ENCODE measurements around the gene JAKMIP1. TPM values are rescaled to one million over a fixed set of nuclear protein-coding genes. Genes with fewer than 3 reads are reported as not detected.
A peak's percentile ranks its signal among the peaks of the same experiment; 100 is the strongest.

Gene JAKMIP1
- total and polyA plus RNA-seq, 2 of the 13 experiments (the other 11 are each of a cell fraction or from before 2014, with no cell fraction given), result not detected

- Histone ChIP-seq H3K27me3 (ENCODE audit: control insufficient read depth in 1 of 2, insufficient read depth in 2 of 2, low read length in 2 of 2) (peaks cover 0 to 1% of the 10 kb centered on the region in 2 experiments; a peak in 1 of 5 replicates), H3K4me2 (ENCODE audit: low read depth, low read length) (no peak overlapping the region), H3K9ac (ENCODE audit: insufficient read depth, low read depth, low read length) (no peak overlapping the region), H2AFZ (ENCODE audit: low read length) (no peak overlapping the region), H3K9me3 (ENCODE audit: low read length) (no peaks in the 10 kb centered on the region), H3K4me3 (replicated peaks in 1 of 3; ENCODE audit: insufficient read depth in 1 of 3, low read depth in 2 of 3, low read length in 3 of 3) (no peak overlapping the region), H3K36me3 (replicated peaks in 1 of 2; ENCODE audit: control insufficient read depth in 1 of 2, insufficient read depth in 2 of 2, low read length in 2 of 2) (no peaks in the 10 kb centered on the region), H3K4me1 (ENCODE audit: insufficient read depth, low read length) (no peaks in the 10 kb centered on the region), H4K20me1 (ENCODE audit: insufficient read depth, low read length) (no peaks in the 10 kb centered on the region), H3K27ac (ENCODE audit: extremely low read length, insufficient read depth, low read length) (no peak overlapping the region), H3K79me2 (ENCODE audit: insufficient read depth, low read length) (no peaks in the 10 kb centered on the region)
- ChIA-PET POLR2A (no interaction called here), CTCF (ENCODE audit: low intra/inter-chr PET ratio, low total read pairs) (no interaction called here)
- FAIRE-seq (no peak), DNase-seq (ENCODE audit: low spot score) (no peak), ATAC-seq (no peak)
- WGBS (ENCODE audit: low lambda C conversion rate), result 7% methylated on average over 7 of the region's 7 CpGs
- intact Hi-C loops (cut with micrococcal nuclease; ENCODE audit: unreplicated experiment) (no loop called here), in situ Hi-C loops (cut with HindIII; ENCODE audit: extremely low pct_ligation_motif_present, low pct_unique_long_range_greater_than_20kb) (loop anchor here (25.0 kb wide), 1 partner anchor 333 kb away; no protein-coding TSS in a partner anchor)
- no TSS peak for BruUV-seq (replicated peaks)
- TF ChIP-seq ZNF687 (CRISPR knock-in tag; IDR thresholded peaks at IDR 0.05), result no peak
- TF ChIP-seq MAFK (conservative IDR thresholded peaks at IDR 0.05 in 1 of 2, IDR thresholded peaks at IDR 0.05 in 1 of 2; ENCODE audit: low read length in 2 of 2), result 0 out of 4 replicates have a peak, but pooled peaks of 1 of the 2 experiments have one; percentile 19
Observed at GRCh38 chr4:6229095-6229494, 28.7 kb upstream of the JAKMIP1 start.
